Measurements from ENCODE around the gene ZDHHC18. TPM values are rescaled to one million over a fixed set of nuclear protein-coding genes. Genes with fewer than 3 reads are reported as not detected.

The ZDHHC18 gene
- total RNA-seq, 1 experiment from 2014 or later = 21.3 TPM

GRCh38 chr1:26814377-26814776 lies 12.1 kb upstream of the ZDHHC18 start:
- Histone ChIP-seq H3K9me3 (no peaks in the 10 kb centered on the region), H3K36me3 (ENCODE audit: control insufficient read depth, insufficient read depth, low read length) (no peaks in the 10 kb centered on the region), H3K4me3 (ENCODE audit: low read depth, low read length) (no peak overlapping the region), H3K4me1 (no peaks in the 10 kb centered on the region), H3K27me3 (replicated peaks; ENCODE audit: control insufficient read depth, insufficient read depth, low read length) (no peaks in the 10 kb centered on the region)
- H3K4me3 Mint-ChIP-seq (ENCODE audit: unreplicated experiment) = no peak overlapping the region
- DNase-seq = no peak
- CTCF ChIA-PET = no interaction called here
- intact Hi-C loops (cut with micrococcal nuclease; ENCODE audit: unreplicated experiment) = no loop called here
- no TSS peak for BruUV-seq (replicated peaks)
- no peaks in the 10 kb centered on the region for H3K4me1 Mint-ChIP-seq (ENCODE audit: low read depth, unreplicated experiment)
- H3K27ac Mint-ChIP-seq (ENCODE audit: unreplicated experiment) = no peak overlapping the region
- H3K9me3 Mint-ChIP-seq (ENCODE audit: unreplicated experiment) = no peaks in the 10 kb centered on the region
- no peak for TF ChIP-seq CTCF (IDR thresholded peaks at IDR 0.05; ENCODE audit: insufficient read depth in 1 of 2, low read depth in 1 of 2, low read length in 1 of 2, severe bottlenecking in 1 of 2, unreplicated experiment in 1 of 2)
- no peaks in the 10 kb centered on the region for H3K27me3 Mint-ChIP-seq (ENCODE audit: insufficient read depth, unreplicated experiment)
- H3K36me3 Mint-ChIP-seq (ENCODE audit: insufficient read depth, unreplicated experiment) = peaks cover 5% of the 10 kb centered on the region
- POLR2A ChIA-PET = no interaction called here

DNA sequence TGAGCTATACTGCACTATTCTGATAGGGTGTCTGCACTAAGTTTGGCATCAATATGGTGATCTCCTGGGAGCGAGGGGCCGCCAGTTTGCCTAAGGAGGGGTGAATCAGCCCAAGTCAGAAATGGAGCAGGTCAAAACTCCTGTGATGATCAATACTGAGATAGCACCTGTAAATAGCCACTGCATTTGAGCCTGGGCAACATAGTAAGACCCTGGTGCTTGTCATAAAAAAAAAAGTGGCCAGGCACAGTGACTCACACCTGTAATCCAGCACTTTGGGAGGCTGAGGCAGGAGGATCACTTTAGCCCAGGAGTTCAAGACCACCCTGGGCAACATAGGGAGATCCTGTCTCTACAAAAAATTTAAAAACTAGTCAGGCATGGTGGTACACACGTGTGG lies 11.6 kb upstream of the ZDHHC18 start:
- intact Hi-C loops (cut with micrococcal nuclease; ENCODE audit: unreplicated experiment) = no loop called here
- DNase-seq = no peak
- Histone ChIP-seq H3K36me3 (ENCODE audit: control insufficient read depth, insufficient read depth, low read length) (no peaks in the 10 kb centered on the region), H3K4me3 (ENCODE audit: low read depth, low read length) (no peak overlapping the region), H3K9me3 (no peaks in the 10 kb centered on the region), H3K27me3 (replicated peaks; ENCODE audit: control insufficient read depth, insufficient read depth, low read length) (no peaks in the 10 kb centered on the region), H3K4me1 (no peaks in the 10 kb centered on the region)
- no peaks in the 10 kb centered on the region for H3K4me1 Mint-ChIP-seq (ENCODE audit: low read depth, unreplicated experiment)
- no peaks in the 10 kb centered on the region for H3K9me3 Mint-ChIP-seq (ENCODE audit: unreplicated experiment)
- ChIA-PET CTCF (no interaction called here), POLR2A (no interaction called here)
- no peaks in the 10 kb centered on the region for H3K27me3 Mint-ChIP-seq (ENCODE audit: insufficient read depth, unreplicated experiment)
- no peak for TF ChIP-seq CTCF (IDR thresholded peaks at IDR 0.05; ENCODE audit: insufficient read depth in 1 of 2, low read depth in 1 of 2, low read length in 1 of 2, severe bottlenecking in 1 of 2, unreplicated experiment in 1 of 2)
- no peak overlapping the region for H3K4me3 Mint-ChIP-seq (ENCODE audit: unreplicated experiment)
- no peak overlapping the region for H3K27ac Mint-ChIP-seq (ENCODE audit: unreplicated experiment)
- peaks cover 5% of the 10 kb centered on the region for H3K36me3 Mint-ChIP-seq (ENCODE audit: insufficient read depth, unreplicated experiment)
- BruUV-seq (replicated peaks) = no TSS peak

DNA sequence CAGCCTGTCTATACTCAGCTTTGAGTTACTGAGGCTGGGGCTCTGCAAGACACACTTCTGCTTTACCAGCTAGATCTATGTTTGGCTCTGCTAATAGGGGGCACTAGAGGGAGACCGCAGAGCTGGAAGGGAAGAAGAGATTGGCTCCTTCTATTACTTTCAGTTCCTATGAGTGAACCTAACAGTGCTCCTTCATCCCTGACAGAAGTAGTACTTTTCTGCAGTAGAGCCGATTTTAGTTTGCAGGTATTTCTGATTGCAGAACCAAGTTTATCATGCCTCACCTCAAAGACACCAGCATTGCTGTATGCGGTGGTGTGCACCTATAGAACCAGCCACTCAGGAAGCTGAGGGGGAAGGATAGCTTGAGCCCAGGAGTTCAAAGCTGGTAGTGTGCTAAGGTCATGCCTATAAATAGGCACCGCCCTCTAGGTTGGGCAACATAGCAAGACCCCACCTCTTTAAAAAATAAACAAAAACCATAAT lies 5.7 kb upstream of the ZDHHC18 start:
- intact Hi-C loops (cut with micrococcal nuclease; ENCODE audit: unreplicated experiment) = no loop called here
- Mint-ChIP-seq H3K4me1 (ENCODE audit: low read depth, unreplicated experiment) (peaks cover 13% of the 10 kb centered on the region), H3K36me3 (ENCODE audit: insufficient read depth, unreplicated experiment) (peaks cover 4% of the 10 kb centered on the region), H3K27ac (ENCODE audit: unreplicated experiment) (no peak overlapping the region), H3K27me3 (ENCODE audit: insufficient read depth, unreplicated experiment) (no peaks in the 10 kb centered on the region), H3K9me3 (ENCODE audit: unreplicated experiment) (no peaks in the 10 kb centered on the region), H3K4me3 (ENCODE audit: unreplicated experiment) (no peak overlapping the region)
- Histone ChIP-seq H3K27me3 (replicated peaks; ENCODE audit: control insufficient read depth, insufficient read depth, low read length) (no peaks in the 10 kb centered on the region), H3K4me1 (peaks cover 15% of the 10 kb centered on the region), H3K4me3 (ENCODE audit: low read depth, low read length) (no peak overlapping the region), H3K9me3 (no peaks in the 10 kb centered on the region), H3K36me3 (ENCODE audit: control insufficient read depth, insufficient read depth, low read length) (no peaks in the 10 kb centered on the region)
- no peak for DNase-seq
- no peak for TF ChIP-seq CTCF (IDR thresholded peaks at IDR 0.05; ENCODE audit: insufficient read depth in 1 of 2, low read depth in 1 of 2, low read length in 1 of 2, severe bottlenecking in 1 of 2, unreplicated experiment in 1 of 2)
- no TSS peak for BruUV-seq (replicated peaks)
- ChIA-PET CTCF (interaction anchor here (0.6 kb wide), 1 partner anchor 222 kb away, joined by 3 read pairs; no protein-coding TSS in a partner anchor), POLR2A (interaction anchor here (0.6 kb wide), 1 partner anchor 439 kb away, joined by 8 read pairs; no protein-coding TSS in a partner anchor)
